Fibroblast of villous mesenchyme (primary cell): Measurements from ENCODE around the gene PLXNA2. TPM values are rescaled to one million over a fixed set of nuclear protein-coding genes. Genes with fewer than 3 reads are reported as not detected.
A peak's percentile ranks its signal among the peaks of the same experiment; 100 is the strongest.

ENCODE experiments used
- DNase-seq: peaks from one replicate; pipeline ENCODE4 v3.0.0-alpha.2; 2010; ENCODE audit warnings: low read depth
- H3K4me3 ChIP-seq: 2 replicates; pipeline ENCODE4 v1.5.1; 2011; ENCODE audit warnings: low read depth, mild to moderate bottlenecking, low read length
- total RNA-seq: library from RNA; depleted of rRNA; stranded (reverse); fragments of >200 nt; gene quantifications from 2 replicates; pipeline ENCODE4 v1.2.3, GENCODE V29; 2012
- TF ChIP-seq, protein P1 (sequence below): IDR thresholded peaks from 2 replicates; pipeline ENCODE4 v1.5.1; 2012; ENCODE audit warnings: low read depth, mild to moderate bottlenecking, low read length; ENCODE audit not compliant: insufficient read depth

PLXNA2 gene
- total RNA-seq, 1 donor = 0.86 TPM

DNA sequence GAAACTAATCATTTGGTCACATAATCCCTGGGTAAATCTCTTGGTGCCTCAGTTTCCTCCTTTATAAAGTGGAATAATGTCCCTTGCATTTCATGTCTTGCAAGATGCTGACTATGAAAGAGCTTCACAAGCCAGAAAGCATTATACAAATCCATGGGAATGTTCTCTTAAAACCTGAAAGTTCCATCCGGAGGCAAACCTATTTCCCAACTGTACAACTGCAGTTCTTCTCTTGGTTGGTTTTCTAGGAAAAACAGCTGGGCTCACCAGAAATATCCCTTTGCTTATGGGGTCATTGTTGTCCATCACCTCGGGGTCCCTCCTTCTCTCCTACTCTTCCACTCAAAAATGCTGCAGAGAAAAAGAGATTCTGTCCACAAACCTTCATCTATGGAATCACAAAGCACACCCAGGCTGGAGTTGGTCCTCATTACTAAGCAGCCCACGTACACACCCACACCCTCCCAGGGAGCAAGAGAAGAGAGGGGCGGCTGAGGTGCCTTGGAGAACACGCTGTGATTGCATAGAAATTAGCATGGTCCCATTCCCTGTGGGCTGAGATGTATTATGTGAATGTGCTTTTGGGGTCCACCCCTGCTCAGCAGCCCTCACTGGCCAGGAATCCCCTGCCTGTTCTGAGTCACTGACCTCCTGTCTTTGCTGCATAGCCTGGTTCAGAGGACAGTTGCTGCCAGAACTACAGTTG, 5.0 kb upstream of the PLXNA2 start:
- H3K4me3 ChIP-seq = no peak overlapping the region
- TF ChIP-seq, protein P1, sequence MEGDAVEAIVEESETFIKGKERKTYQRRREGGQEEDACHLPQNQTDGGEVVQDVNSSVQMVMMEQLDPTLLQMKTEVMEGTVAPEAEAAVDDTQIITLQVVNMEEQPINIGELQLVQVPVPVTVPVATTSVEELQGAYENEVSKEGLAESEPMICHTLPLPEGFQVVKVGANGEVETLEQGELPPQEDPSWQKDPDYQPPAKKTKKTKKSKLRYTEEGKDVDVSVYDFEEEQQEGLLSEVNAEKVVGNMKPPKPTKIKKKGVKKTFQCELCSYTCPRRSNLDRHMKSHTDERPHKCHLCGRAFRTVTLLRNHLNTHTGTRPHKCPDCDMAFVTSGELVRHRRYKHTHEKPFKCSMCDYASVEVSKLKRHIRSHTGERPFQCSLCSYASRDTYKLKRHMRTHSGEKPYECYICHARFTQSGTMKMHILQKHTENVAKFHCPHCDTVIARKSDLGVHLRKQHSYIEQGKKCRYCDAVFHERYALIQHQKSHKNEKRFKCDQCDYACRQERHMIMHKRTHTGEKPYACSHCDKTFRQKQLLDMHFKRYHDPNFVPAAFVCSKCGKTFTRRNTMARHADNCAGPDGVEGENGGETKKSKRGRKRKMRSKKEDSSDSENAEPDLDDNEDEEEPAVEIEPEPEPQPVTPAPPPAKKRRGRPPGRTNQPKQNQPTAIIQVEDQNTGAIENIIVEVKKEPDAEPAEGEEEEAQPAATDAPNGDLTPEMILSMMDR = no peak
- no peak for DNase-seq

DNA sequence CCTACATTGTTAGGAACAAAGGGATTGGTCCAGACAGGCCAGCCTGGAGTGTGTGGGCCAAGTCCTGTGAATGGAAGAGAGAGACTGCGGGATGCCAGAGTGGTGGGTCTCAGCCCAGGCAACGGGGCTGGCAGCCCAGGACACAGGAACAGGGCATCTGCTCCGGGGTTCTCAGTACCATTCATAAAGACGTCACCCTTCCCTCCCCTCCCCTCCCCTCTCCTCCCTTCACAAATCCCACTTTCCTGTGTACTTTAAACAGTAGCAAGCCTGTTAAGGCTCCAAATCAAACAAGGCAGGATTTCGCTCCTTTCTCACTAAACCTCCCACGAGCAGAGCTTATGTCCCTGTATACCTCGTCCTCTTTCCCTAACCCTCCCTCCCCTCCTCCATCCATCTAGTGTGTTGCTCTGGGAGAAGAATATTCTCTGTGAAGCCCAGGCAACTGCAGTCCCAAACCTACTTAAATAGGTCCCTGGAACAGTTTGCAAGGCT, 4.2 kb upstream of the PLXNA2 start:
- TF ChIP-seq, protein P1 = no peak
- no peak for DNase-seq
- H3K4me3 ChIP-seq = no peak overlapping the region

DNA sequence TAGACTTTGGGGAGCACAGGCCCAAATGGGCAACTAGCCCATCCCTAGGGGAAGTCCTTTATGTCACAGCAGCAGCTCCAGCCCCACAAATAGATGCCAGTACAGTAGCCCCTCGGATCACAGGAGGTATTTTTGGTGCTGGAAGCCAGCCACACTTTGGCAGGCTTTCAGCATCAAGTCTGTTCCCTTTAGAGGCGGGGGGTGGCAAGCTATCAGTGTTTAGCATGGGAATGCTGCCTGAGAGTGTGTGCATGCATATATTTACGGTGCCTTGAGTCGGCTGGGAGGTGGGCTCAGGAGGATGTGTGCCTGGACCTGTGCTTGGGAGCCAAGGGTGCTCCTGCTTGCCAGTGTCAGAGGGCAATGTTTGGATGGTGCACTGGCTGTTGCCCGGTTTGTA, 3.5 kb upstream of the PLXNA2 start:
- H3K4me3 ChIP-seq = no peak overlapping the region
- TF ChIP-seq, protein P1 = no peak
- no peak for DNase-seq

DNA sequence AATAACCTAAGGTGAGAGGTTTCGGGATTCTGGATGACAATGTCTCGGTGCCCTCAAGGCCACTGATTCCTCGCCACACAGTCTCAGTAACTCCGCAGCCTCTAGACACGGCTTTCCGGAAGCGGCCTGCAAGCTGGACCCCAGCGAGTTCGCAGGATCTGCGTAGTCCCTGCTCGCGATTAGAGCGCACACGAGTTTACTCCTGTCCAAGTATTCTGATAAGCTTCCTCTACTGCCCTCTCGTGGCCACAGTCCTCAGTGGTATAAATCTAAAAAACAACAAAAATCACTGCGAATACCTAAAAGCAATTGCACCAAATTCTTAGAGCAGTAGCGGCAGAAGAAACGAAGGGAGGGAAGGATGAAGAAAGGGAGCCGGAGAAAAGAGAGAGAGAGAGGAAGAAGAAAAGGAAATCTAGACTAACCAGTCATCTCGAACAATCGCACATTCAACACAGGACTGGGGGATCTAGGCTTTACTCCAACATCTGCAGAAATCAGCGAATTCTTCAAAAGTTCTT, 1.1 kb upstream of the PLXNA2 start:
- peak overlapping the region; percentile 81 for H3K4me3 ChIP-seq

DNA sequence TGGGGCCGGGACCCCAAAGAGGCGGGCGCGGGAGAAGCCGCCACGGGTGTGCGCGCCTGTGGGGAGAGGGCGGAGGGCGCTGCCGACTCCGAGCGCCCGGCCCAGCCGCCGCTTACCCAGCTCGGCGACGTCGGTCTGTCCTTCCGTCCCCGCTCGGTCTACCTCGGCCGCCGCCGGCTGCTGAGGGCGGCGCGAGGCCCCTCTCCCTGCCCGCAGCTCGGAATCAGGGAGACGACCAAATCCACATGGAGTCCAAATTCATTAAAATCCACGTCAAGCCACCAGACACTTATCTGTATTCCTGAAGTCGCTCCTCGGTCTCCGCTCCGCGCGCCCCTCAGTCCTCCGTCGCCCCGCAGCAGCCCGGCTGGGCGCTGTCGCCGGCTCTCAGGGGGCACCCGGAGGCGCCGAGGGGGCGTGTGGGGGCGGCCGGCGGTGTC, 637 bp downstream of the PLXNA2 start:
- peak overlapping the region; percentile 81 for H3K4me3 ChIP-seq
- no peak for DNase-seq
- TF ChIP-seq, protein P1 = no peak

More for the DNA sequence above, 1.1 kb upstream of the PLXNA2 start:
- DNase-seq = peak; percentile 95
- TF ChIP-seq, protein P1 = peak; percentile 83

DNA sequence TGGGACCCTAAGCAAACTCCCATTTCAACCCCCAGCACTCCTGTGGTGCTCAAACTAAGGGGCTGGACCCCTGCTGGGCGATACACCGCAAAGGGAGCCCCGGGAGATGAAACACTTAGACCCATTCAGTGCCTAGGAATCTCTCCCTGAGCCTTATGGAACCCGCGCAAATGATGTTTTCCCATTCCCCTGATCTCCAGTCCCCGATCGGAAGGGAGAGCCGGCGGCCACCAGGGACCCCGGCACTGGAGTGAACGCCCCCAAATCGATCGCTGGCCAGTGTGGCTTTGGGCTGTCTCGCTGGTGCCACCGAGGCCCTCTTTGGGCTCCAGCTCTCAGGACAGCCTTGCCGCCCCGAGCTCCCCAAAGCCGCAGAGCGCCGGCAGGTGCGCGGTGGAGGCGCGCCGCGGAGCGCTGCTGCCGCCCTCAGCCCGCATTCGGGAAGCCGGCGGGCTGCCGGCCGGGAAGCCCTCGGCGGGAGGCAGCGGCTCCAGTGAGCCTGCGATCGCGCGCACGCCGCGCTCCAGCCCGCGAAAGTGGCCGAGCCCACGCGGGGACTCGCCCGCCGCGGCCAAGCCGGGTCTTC, 1.1 kb downstream of the PLXNA2 start:
- TF ChIP-seq, protein P1 = peak; percentile 12
- H3K4me3 ChIP-seq = peak overlapping the region; percentile 81
- DNase-seq = peak; percentile 38
